ENCODE results near the gene POLR1B. TPM values are rescaled to one million over a fixed set of nuclear protein-coding genes. Genes with fewer than 3 reads are reported as not detected.
A peak's percentile ranks its signal among the peaks of the same experiment; 100 is the strongest.
"Not testable (repeated sequence)": the region's sequence is repeated elsewhere in the genome, so short reads cannot be mapped to it uniquely, and the experiment has no call there.

The POLR1B gene
- total and polyA plus RNA-seq, 2 experiments from 2014 or later, result 9.8 to 16.5 TPM

DNA sequence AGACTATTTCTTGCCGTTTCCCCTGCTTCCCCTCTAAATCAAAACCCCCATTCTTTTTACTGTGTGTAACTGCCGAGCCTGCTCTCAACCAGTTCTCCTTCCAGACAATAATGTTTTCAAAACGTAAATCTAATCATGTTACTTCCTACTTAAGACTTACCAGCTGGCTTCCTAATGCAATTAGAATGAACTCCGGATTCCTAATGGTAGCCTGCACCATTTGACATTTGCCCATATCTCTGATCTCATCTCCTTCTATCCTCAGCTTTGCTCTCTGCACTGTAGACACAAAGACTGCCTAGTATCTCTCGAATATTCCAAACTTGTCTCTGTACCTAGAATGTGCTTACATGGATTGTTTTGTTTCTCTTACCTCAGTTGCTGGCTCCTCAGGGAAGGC, 47.4 kb upstream of the POLR1B start:
- Histone ChIP-seq H3K4me1 (ENCODE audit: insufficient read depth) (peaks cover 18% of the 10 kb centered on the region), H3K9me3 (ENCODE audit: low read depth) (no peaks in the 10 kb centered on the region), H4K20me1 (ENCODE audit: insufficient read depth) (peaks cover 7% of the 10 kb centered on the region; the same call in 1 of the 2 replicates), H3K27me3 (replicated peaks; ENCODE audit: insufficient read depth) (no peaks in the 10 kb centered on the region), H2AFZ (no peak overlapping the region), H3K4me3 (no peak overlapping the region), H3F3A (ENCODE audit: insufficient read depth) (peaks cover 27% of the 10 kb centered on the region), H3K79me2 (ENCODE audit: insufficient read depth) (peaks cover 52% of the 10 kb centered on the region), H3K27ac (no peak overlapping the region), H3K4me2 (ENCODE audit: unreplicated experiment) (no peak overlapping the region), H3K9ac (no peak overlapping the region), H3K36me3 (ENCODE audit: low read depth) (peaks cover 22% of the 10 kb centered on the region), H3K9me2 (ENCODE audit: insufficient read depth) (no peaks in the 10 kb centered on the region)
- no peak for TF ChIP-seq EZH2 (IDR thresholded peaks at IDR 0.05; ENCODE audit: insufficient read depth, poor library complexity, severe bottlenecking)
- in situ Hi-C loops (cut with MboI), result no loop called here
- DNase-seq, result no peak
- 90% methylated on average over 5 of the region's 5 CpGs for WGBS, 2 experiments (ENCODE audit: low coverage in 1 of 2, low lambda C conversion rate in 2 of 2, missing lambda C conversion rate in 2 of 2)

DNA sequence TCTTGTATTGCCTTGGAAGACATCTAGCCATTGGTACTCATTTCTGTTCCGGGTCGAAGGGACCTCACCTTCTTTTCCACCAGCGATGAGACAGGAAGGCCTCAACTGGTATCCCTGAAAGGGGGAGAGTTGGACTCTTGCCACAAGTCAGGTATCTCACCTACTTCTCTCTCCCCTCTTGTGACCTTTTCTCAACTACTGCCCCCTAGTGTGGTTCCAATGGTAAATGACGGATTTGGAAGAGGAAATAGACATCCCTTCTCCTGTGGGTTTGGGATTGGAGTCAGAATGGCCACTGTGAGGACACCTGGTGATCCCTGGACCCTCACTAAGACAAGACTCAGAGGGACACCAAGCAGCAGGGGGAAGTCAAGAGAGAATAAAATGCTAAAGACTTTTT, 46.4 kb upstream of the POLR1B start:
- 96 to 97% methylated on average over 4 of the region's 4 CpGs for WGBS, 2 experiments (ENCODE audit: low coverage in 1 of 2, low lambda C conversion rate in 2 of 2, missing lambda C conversion rate in 2 of 2)
- not testable (repeated sequence) for DNase-seq, H3K4me3 ChIP-seq

DNA sequence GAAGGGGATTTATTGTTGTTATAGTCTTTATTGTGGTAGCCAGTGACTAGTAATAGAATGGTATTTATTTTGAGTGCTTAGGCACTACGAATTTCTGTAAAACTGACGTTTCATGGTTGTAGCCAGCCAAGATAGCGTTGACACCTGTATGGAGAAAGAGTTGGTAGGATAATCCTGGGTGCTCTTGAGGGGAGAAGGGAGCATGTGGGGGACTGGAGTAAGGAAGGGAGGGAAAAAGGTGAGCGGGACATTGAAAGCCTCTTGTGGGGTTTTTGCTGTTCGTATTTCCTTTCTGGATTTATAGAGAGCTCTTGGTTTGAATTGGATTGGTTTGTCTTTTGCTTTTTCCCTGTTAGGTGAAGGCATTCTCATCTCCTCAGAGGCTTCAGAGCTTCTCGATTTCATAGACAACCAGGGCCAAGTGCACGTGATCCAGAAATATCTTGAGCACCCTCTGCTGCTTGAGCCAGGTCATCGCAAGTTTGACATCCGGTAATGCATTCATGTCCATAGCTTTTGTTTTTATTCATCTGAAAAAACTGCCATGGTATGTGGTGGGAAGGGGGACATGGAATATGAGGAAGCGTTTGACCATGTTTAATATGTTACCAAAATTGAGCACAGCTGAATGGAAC, 41.3 kb upstream of the POLR1B start:
- H3F3A ChIP-seq (ENCODE audit: insufficient read depth); H3K36me3 ChIP-seq (ENCODE audit: low read depth); H3K27me3 ChIP-seq (replicated peaks; ENCODE audit: insufficient read depth); H3K9ac ChIP-seq; H2AFZ ChIP-seq; in situ Hi-C loops (cut with MboI); H3K79me2 ChIP-seq (ENCODE audit: insufficient read depth); H3K27ac ChIP-seq; H3K9me2 ChIP-seq (ENCODE audit: insufficient read depth); H3K4me2 ChIP-seq (ENCODE audit: unreplicated experiment); H3K4me1 ChIP-seq (ENCODE audit: insufficient read depth); H3K9me3 ChIP-seq (ENCODE audit: low read depth); H4K20me1 ChIP-seq (ENCODE audit: insufficient read depth); H3K4me3 ChIP-seq: not testable (repeated sequence)
- peak; percentile 71 for DNase-seq
- 62 to 65% methylated on average over 9 of the region's 10 CpGs for WGBS, 2 experiments (ENCODE audit: low coverage in 1 of 2, low lambda C conversion rate in 2 of 2, missing lambda C conversion rate in 2 of 2)

More for the DNA sequence above, 46.4 kb upstream of the POLR1B start:
- Histone ChIP-seq H3F3A (ENCODE audit: insufficient read depth) (peaks cover 27% of the 10 kb centered on the region), H3K4me1 (ENCODE audit: insufficient read depth) (peaks cover 18% of the 10 kb centered on the region), H3K36me3 (ENCODE audit: low read depth) (peaks cover 22% of the 10 kb centered on the region), H3K79me2 (ENCODE audit: insufficient read depth) (peaks cover 41% of the 10 kb centered on the region)
- H4K20me1 ChIP-seq (ENCODE audit: insufficient read depth); H3K9me3 ChIP-seq (ENCODE audit: low read depth); H3K27ac ChIP-seq; H3K27me3 ChIP-seq (replicated peaks; ENCODE audit: insufficient read depth); H3K9ac ChIP-seq; H3K4me2 ChIP-seq (ENCODE audit: unreplicated experiment); H3K9me2 ChIP-seq (ENCODE audit: insufficient read depth); H2AFZ ChIP-seq; in situ Hi-C loops (cut with MboI): not testable (repeated sequence)

DNA sequence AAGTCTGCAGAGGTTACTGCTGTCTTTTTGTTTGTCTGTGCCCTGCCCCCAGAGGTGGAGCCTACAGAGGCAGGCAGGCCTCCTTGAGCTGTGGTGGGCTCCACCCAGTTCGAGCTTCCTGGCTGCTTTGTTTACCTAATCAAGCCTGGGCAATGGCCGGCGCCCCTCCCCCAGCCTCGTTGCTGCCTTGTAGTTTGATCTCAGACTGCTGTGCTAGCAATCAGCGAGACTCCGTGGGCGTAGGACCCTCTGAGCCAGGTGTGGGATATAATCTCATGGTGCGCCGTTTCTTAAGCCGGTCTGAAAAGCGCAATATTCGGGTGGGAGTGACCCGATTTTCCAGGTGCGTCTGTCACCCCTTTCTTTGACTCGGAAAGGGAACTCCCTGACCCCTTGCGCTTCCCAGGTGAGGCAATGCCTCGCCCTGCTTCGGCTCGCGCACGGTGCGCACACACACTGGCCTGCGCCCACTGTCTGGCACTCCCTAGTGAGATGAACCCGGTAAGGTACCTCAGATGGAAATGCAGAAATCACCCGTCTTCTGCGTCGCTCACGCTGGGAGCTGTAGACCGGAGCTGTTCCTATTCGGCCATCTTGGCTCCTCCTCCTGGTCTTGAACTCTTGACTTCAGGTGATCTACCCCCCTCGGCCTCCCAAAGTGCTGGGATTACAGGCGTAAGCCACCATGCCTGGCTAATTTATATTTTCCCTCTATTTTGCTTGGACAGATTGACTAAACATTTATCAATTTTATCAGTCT, 32.8 kb upstream of the POLR1B start:
- DNase-seq; H3K27me3 ChIP-seq (replicated peaks; ENCODE audit: insufficient read depth); H3K4me3 ChIP-seq; in situ Hi-C loops (cut with MboI); H3K4me1 ChIP-seq (ENCODE audit: insufficient read depth); H3K27ac ChIP-seq; H3K9me3 ChIP-seq (ENCODE audit: low read depth); H4K20me1 ChIP-seq (ENCODE audit: insufficient read depth); H2AFZ ChIP-seq; H3K4me2 ChIP-seq (ENCODE audit: unreplicated experiment); H3K9ac ChIP-seq; H3F3A ChIP-seq (ENCODE audit: insufficient read depth); H3K9me2 ChIP-seq (ENCODE audit: insufficient read depth): not testable (repeated sequence)
- Histone ChIP-seq H3K36me3 (ENCODE audit: low read depth) (peaks cover 11% of the 10 kb centered on the region; the same call in 1 of the 2 replicates), H3K79me2 (ENCODE audit: insufficient read depth) (peaks cover 45% of the 10 kb centered on the region)
- WGBS, 2 experiments (ENCODE audit: low coverage in 1 of 2, low lambda C conversion rate in 2 of 2, missing lambda C conversion rate in 2 of 2), result 87 to 95% methylated on average over 20 to 25 of the region's 32 CpGs

DNA sequence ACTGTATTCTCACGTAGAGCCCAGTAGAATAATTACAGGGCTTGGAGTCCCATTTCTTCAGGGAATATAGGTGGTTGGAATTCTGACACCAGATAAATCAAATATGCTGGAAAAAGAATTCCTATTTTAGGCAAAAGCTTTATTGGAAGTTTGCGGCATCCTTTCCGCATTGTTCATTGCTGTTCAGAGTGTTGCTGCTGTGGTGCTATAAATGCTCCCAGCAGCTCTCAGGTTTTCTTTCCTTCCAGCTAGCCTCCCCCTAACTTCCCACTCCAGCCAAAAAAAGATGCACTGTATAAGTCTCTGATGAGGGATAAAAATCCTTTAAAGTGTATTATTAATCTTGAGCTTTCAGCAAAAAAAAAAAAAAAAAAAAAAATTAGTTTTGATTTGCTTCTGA, 25.5 kb upstream of the POLR1B start:
- H3K36me3 ChIP-seq (ENCODE audit: low read depth), result peaks cover 37% of the 10 kb centered on the region; the same call in 1 of the 2 replicates
- no peak for TF ChIP-seq EZH2 (IDR thresholded peaks at IDR 0.05; ENCODE audit: insufficient read depth, poor library complexity, severe bottlenecking)
- no peak for TF ChIP-seq EZH2phosphoT487 (IDR thresholded peaks at IDR 0.05; ENCODE audit: insufficient read depth, low read depth)

More for the DNA sequence above, 25.5 kb upstream of the POLR1B start:
- WGBS, 2 experiments (ENCODE audit: low coverage in 1 of 2, low lambda C conversion rate in 2 of 2, missing lambda C conversion rate in 2 of 2), result 97% methylated on average over 3 of the region's 3 CpGs
- Histone ChIP-seq H3K4me2 (ENCODE audit: unreplicated experiment) (no peak overlapping the region), H3K4me3 (no peak overlapping the region), H3K27ac (no peak overlapping the region), H3K79me2 (ENCODE audit: insufficient read depth) (peaks cover 40% of the 10 kb centered on the region), H3K9me2 (ENCODE audit: insufficient read depth) (no peaks in the 10 kb centered on the region), H4K20me1 (ENCODE audit: insufficient read depth) (no peaks in the 10 kb centered on the region), H3K27me3 (replicated peaks; ENCODE audit: insufficient read depth) (no peaks in the 10 kb centered on the region), H3K9ac (no peak overlapping the region), H2AFZ (no peak overlapping the region), H3F3A (ENCODE audit: insufficient read depth) (no peaks in the 10 kb centered on the region), H3K4me1 (ENCODE audit: insufficient read depth) (no peaks in the 10 kb centered on the region), H3K9me3 (ENCODE audit: low read depth) (no peaks in the 10 kb centered on the region)
- DNase-seq, result no peak
- in situ Hi-C loops (cut with MboI), result no loop called here

Data from GM23248 (cell line).